HepG2 (cell line): ENCODE data around the gene DCST2. TPM values are rescaled to one million over a fixed set of nuclear protein-coding genes. Genes with fewer than 3 reads are reported as not detected.

Source experiments
- ARHGAP35 ChIP-seq: sonication (generic); formaldehyde crosslinking; IDR thresholded peaks from 2 replicates; pipeline ENCODE4 v1.9.0; 2022; ENCODE audit warnings: mild to moderate bottlenecking, inconsistent platforms, moderate library complexity, missing genetic modification reagents, borderline replicate concordance
- ASH2L ChIP-seq: fragments of 300-600, 200-600 bp; sonication (generic); IDR thresholded peaks from 2 replicates; pipeline ENCODE4 v1.7.0; 2017; ENCODE audit warnings: low read depth, mild to moderate bottlenecking, moderate library complexity, mixed read lengths, low read length; ENCODE audit not compliant: insufficient read length
- EHMT2 ChIP-seq: fragments of 200-600 bp; sonication (generic); IDR thresholded peaks from 2 replicates; pipeline ENCODE4 v1.7.0; 2017; ENCODE audit warnings: antibody characterized with exemption, low read depth, low read length, borderline replicate concordance
- GABPA ChIP-seq, 2 experiments: IDR thresholded peaks; 2 replicates each; pipeline ENCODE4 v1.6.1; 2011 to 2016; ENCODE audit warnings: low read depth in 2 of 2, low read length in 1 of 2, missing biosample characterization in 1 of 2, missing genetic modification characterization in 1 of 2
- GTF2F1 ChIP-seq: fragments of 150-350 bp; IDR thresholded peaks from 2 replicates; pipeline ENCODE4 v1.6.1; 2014; ENCODE audit warnings: low read length
- HDAC2 ChIP-seq: sonication (generic); formaldehyde crosslinking; IDR thresholded peaks from 2 replicates; pipeline ENCODE4 v1.4.0; 2020; ENCODE audit warnings: missing genetic modification reagents
- JARID2 ChIP-seq: sonication (generic); formaldehyde crosslinking; IDR thresholded peaks from 2 replicates; pipeline ENCODE4 v1.8.1; 2023; ENCODE audit warnings: missing genetic modification reagents, inconsistent platforms; ENCODE audit not compliant: insufficient replicate concordance
- MED13 ChIP-seq: sonication (generic); formaldehyde crosslinking; IDR thresholded peaks from 2 replicates; pipeline ENCODE4 v1.5.0; 2020; ENCODE audit warnings: missing genetic modification reagents
- NBN ChIP-seq: fragments of 450-650 bp; conservative IDR thresholded peaks from 2 replicates; pipeline ENCODE4 v1.6.1; 2017
- NFATC3 ChIP-seq: sonication (generic); formaldehyde crosslinking; IDR thresholded peaks from 2 replicates; pipeline ENCODE4 v1.5.1; 2020; ENCODE audit warnings: mild to moderate bottlenecking, missing genetic modification reagents
- NFYB ChIP-seq: sonication (generic); formaldehyde crosslinking; IDR thresholded peaks from 2 replicates; pipeline ENCODE4 v1.4.0; 2020; ENCODE audit warnings: missing genetic modification reagents
- POLR2A ChIP-seq, 2 experiments: IDR thresholded peaks; 2 replicates each; pipeline ENCODE4 v1.6.1; 2011; ENCODE audit warnings: low read depth in 2 of 2, low read length in 2 of 2, mild to moderate bottlenecking in 1 of 2, moderate library complexity in 1 of 2; ENCODE audit not compliant: insufficient read depth in 1 of 2
- SMAD1 ChIP-seq: sonication (generic); formaldehyde crosslinking; IDR thresholded peaks from 2 replicates; pipeline ENCODE4 v1.4.0; 2020; ENCODE audit warnings: missing genetic modification reagents, low read depth, mild to moderate bottlenecking, borderline replicate concordance
- SP4 ChIP-seq: sonication (generic); formaldehyde crosslinking; IDR thresholded peaks from 2 replicates; pipeline ENCODE4 v1.8.1; 2023; ENCODE audit warnings: mild to moderate bottlenecking, missing genetic modification reagents
- THAP11 ChIP-seq: IDR thresholded peaks from 2 replicates; pipeline ENCODE4 v1.6.1; 2016; ENCODE audit warnings: missing biosample characterization, missing genetic modification reagents
- ZNF205 ChIP-seq: IDR thresholded peaks from 2 replicates; pipeline ENCODE4 v1.6.1; 2018; ENCODE audit warnings: missing biosample characterization, missing genetic modification reagents
- ZNF282 ChIP-seq: fragments of 450-650 bp; IDR thresholded peaks from 2 replicates; pipeline ENCODE4 v1.6.1; 2018; ENCODE audit not compliant: partially characterized antibody
- ZNF441 ChIP-seq: sonication (generic); formaldehyde crosslinking; IDR thresholded peaks from 2 replicates; pipeline ENCODE4 v1.7.0; 2021; ENCODE audit warnings: missing genetic modification reagents, borderline replicate concordance
- ZNF550 ChIP-seq: sonication (generic); formaldehyde crosslinking; IDR thresholded peaks from 2 replicates; pipeline ENCODE4 v1.4.0; 2020; ENCODE audit warnings: mild to moderate bottlenecking, missing genetic modification reagents, borderline replicate concordance
- ZNF577 ChIP-seq: sonication (generic); formaldehyde crosslinking; IDR thresholded peaks from 2 replicates; pipeline ENCODE4 v1.4.0; 2020; ENCODE audit warnings: mild to moderate bottlenecking, low read depth, missing genetic modification reagents, borderline replicate concordance
- ZNF670 ChIP-seq: sonication (generic); formaldehyde crosslinking; IDR thresholded peaks from 2 replicates; pipeline ENCODE4 v1.8.0; 2022; ENCODE audit warnings: mild to moderate bottlenecking, missing genetic modification reagents, borderline replicate concordance
- ZNF724P ChIP-seq: sonication (generic); formaldehyde crosslinking; IDR thresholded peaks from 2 replicates; pipeline ENCODE4 v1.8.0; 2022; ENCODE audit warnings: missing genetic modification reagents, borderline replicate concordance
- polyA plus RNA-seq, 8 experiments: library from polyadenylated mRNA; depleted of rRNA in 3 of 8; stranded (reverse) in 7 of 8; unstranded in 1 of 8; fragments of >200 nt; fragmentation: Illumina TruSeq in 4 of 8; extraction: Trizol in 4 of 8; gene quantifications; 2 replicates each; pipeline versions ENCODE4 v1.2.1 to v1.2.3, GENCODE V29; 2011 to 2016; ENCODE audit warnings: low read depth in 4 of 8, missing spikeins in 1 of 8, mixed read lengths in 1 of 8; ENCODE audit not compliant: insufficient read depth in 1 of 8
- total RNA-seq, 5 experiments: library from RNA; depleted of rRNA; stranded (reverse); fragments of >200 nt; fragmentation: Illumina TruSeq; extraction: Trizol; gene quantifications; 2 replicates each; pipeline ENCODE4 v1.2.3, GENCODE V29; 2016; ENCODE audit warnings: low read depth in 1 of 5
- TF ChIP-seq, protein P1 (sequence below): conservative IDR thresholded peaks from 2 replicates; pipeline ENCODE4 v1.6.1; 2018; ENCODE audit warnings: missing genetic modification reagents
- TF ChIP-seq, protein P2 (sequence below): sonication (generic); formaldehyde crosslinking; IDR thresholded peaks from 2 replicates; pipeline ENCODE4 v1.8.1; 2022; ENCODE audit warnings: low read depth, mild to moderate bottlenecking, missing genetic modification reagents
- TF ChIP-seq, protein P3 (sequence below): sonication (generic); formaldehyde crosslinking; IDR thresholded peaks from 2 replicates; pipeline ENCODE4 v1.5.0; 2020; ENCODE audit warnings: missing genetic modification reagents, mild to moderate bottlenecking, borderline replicate concordance
- TF ChIP-seq, protein P4 (sequence below): IDR thresholded peaks from 2 replicates; pipeline ENCODE4 v1.6.1; 2016; ENCODE audit warnings: control low read depth

The DCST2 gene
- total and polyA plus RNA-seq, 2 of the 13 experiments (the other 11 are each of a cell fraction or from before 2014, with no cell fraction given): 0.74 TPM; not detected in 1

DNA sequence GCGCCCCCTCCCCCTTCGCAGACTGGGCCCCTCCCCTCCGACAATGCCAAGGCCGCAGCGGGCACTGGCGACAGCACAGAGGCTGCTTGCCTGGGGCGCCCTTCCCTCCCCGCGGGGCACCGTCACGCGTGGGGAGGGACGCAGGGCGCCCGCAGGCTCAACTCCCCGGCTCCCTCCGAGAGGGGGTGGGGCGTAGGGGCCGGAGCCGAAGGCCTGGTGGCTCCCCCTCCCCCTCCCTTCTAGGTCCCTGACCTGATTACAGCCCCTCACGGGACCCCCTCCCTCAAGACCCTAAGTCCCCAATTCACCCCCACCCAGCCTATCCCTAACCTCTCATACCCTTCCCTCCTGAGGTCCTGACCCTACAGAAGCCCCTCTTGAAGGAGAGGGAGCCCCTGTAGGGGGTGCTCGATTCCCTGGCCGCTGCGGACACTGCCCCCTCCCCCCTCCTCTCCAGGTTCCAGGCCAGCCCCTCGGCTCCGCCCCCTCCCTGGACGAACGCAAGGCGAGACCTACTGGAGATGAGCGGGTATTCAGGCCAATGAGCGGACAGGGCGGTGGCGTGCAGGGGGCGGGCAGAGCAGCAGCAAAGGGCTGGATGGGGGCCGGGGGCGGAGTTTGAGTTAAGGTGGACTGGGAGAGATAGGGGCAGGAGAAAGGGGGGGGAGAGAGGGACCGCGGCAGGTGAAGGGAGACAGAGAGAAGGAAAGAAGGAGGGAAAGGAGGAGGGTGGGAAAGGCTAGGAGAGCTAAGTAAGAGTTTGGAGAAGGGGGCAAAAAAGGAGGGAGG lies 31.7 kb downstream of the DCST2 start (continued):
- TF ChIP-seq, protein P1, sequence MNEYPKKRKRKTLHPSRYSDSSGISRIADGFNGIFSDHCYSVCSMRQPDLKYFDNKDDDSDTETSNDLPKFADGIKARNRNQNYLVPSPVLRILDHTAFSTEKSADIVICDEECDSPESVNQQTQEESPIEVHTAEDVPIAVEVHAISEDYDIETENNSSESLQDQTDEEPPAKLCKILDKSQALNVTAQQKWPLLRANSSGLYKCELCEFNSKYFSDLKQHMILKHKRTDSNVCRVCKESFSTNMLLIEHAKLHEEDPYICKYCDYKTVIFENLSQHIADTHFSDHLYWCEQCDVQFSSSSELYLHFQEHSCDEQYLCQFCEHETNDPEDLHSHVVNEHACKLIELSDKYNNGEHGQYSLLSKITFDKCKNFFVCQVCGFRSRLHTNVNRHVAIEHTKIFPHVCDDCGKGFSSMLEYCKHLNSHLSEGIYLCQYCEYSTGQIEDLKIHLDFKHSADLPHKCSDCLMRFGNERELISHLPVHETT (CRISPR knock-in tag): no peak
- TF ChIP-seq ZNF282: no peak
- TF ChIP-seq NFYB: peak; percentile 87
- TF ChIP-seq ZNF670 (CRISPR knock-in tag): no peak
- no peak for TF ChIP-seq GABPA (IDR thresholded peaks at IDR 0.05; ENCODE audit: low read depth, low read length)
- TF ChIP-seq GABPA (CRISPR knock-in tag; IDR thresholded peaks at IDR 0.05; ENCODE audit: low read depth): peak; percentile 52
- TF ChIP-seq ZNF577 (CRISPR knock-in tag): no peak
- TF ChIP-seq, protein P2, sequence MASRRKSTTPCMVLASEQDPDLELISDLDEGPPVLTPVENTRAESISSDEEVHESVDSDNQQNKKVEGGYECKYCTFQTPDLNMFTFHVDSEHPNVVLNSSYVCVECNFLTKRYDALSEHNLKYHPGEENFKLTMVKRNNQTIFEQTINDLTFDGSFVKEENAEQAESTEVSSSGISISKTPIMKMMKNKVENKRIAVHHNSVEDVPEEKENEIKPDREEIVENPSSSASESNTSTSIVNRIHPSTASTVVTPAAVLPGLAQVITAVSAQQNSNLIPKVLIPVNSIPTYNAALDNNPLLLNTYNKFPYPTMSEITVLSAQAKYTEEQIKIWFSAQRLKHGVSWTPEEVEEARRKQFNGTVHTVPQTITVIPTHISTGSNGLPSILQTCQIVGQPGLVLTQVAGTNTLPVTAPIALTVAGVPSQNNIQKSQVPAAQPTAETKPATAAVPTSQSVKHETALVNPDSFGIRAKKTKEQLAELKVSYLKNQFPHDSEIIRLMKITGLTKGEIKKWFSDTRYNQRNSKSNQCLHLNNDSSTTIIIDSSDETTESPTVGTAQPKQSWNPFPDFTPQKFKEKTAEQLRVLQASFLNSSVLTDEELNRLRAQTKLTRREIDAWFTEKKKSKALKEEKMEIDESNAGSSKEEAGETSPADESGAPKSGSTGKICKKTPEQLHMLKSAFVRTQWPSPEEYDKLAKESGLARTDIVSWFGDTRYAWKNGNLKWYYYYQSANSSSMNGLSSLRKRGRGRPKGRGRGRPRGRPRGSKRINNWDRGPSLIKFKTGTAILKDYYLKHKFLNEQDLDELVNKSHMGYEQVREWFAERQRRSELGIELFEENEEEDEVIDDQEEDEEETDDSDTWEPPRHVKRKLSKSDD (CRISPR knock-in tag): no peak
- TF ChIP-seq SMAD1: no peak
- TF ChIP-seq, protein P3, sequence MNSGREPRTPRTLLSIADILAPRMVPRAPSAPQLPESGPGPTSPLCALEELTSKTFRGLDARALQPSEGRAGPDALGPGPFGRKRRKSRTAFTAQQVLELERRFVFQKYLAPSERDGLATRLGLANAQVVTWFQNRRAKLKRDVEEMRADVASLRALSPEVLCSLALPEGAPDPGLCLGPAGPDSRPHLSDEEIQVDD: 0 out of 2 replicates have a peak, but pooled peaks have one; percentile 21
- peak; percentile 91 for TF ChIP-seq SP4
- TF ChIP-seq NBN: no peak
- TF ChIP-seq ZNF550 (CRISPR knock-in tag): no peak
- TF ChIP-seq THAP11: no peak
- TF ChIP-seq, protein P4, sequence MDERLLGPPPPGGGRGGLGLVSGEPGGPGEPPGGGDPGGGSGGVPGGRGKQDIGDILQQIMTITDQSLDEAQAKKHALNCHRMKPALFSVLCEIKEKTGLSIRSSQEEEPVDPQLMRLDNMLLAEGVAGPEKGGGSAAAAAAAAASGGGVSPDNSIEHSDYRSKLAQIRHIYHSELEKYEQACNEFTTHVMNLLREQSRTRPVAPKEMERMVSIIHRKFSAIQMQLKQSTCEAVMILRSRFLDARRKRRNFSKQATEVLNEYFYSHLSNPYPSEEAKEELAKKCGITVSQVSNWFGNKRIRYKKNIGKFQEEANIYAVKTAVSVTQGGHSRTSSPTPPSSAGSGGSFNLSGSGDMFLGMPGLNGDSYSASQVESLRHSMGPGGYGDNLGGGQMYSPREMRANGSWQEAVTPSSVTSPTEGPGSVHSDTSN (CRISPR knock-in tag): peak; percentile 89
- no peak for TF ChIP-seq GTF2F1
- TF ChIP-seq POLR2A (IDR thresholded peaks at IDR 0.05; ENCODE audit: insufficient read depth in 1 of 2, low read depth in 2 of 2, low read length in 2 of 2): no peak
- no peak for TF ChIP-seq ZNF441
- no peak for TF ChIP-seq EHMT2
- TF ChIP-seq MED13: peak; percentile 47; the same call in 1 of the 2 replicates
- no peak for TF ChIP-seq ZNF724P
- TF ChIP-seq ARHGAP35 (CRISPR knock-in tag): no peak
- 0 out of 2 replicates have a peak, but pooled peaks have one; percentile 31 for TF ChIP-seq HDAC2 (CRISPR knock-in tag)
- TF ChIP-seq ASH2L: peak; percentile 19
- no peak for TF ChIP-seq ZNF205 (CRISPR knock-in tag)
- TF ChIP-seq NFATC3: no peak
- no peak for TF ChIP-seq JARID2 (CRISPR knock-in tag)
